Measurements from ENCODE around the gene SPAG16.

SPAG16 gene

GRCh38 chr2:214380681-214381080, 1096.4 kb downstream of the SPAG16 start:
- Histone ChIP-seq H2AFZ (ENCODE audit: low read depth, low read length) (no peak overlapping the region; the same call in 1 of the 2 replicates), H3K9ac (ENCODE audit: low read length) (no peak overlapping the region), H3K79me2 (ENCODE audit: low read length) (no peaks in the 10 kb centered on the region), H3K4me2 (ENCODE audit: low read length) (no peak overlapping the region), H3K4me3 (ENCODE audit: low read length) (no peak overlapping the region), H3K36me3 (replicated peaks; ENCODE audit: low read depth, low read length) (no peaks in the 10 kb centered on the region), H3K27ac (ENCODE audit: low read length) (no peak overlapping the region), H3K27me3 (ENCODE audit: low read depth, low read length) (no peaks in the 10 kb centered on the region), H3K4me1 (ENCODE audit: low read length) (no peaks in the 10 kb centered on the region), H4K20me1 (ENCODE audit: insufficient read depth, low read length) (no peaks in the 10 kb centered on the region), H3K9me3 (ENCODE audit: insufficient read depth, low read length) (no peaks in the 10 kb centered on the region)
- TF ChIP-seq EZH2phosphoT487 (IDR thresholded peaks at IDR 0.05; ENCODE audit: low read depth): no peak
- TF ChIP-seq CTCF (IDR thresholded peaks at IDR 0.05; ENCODE audit: low read depth, low read length): no peak

- no peaks in the 10 kb centered on the region for H3K27me3 ChIP-seq (ENCODE audit: low read depth, low read length)
- H3K79me2 ChIP-seq (ENCODE audit: low read length): no peaks in the 10 kb centered on the region
- H3K4me1 ChIP-seq (ENCODE audit: low read length): no peaks in the 10 kb centered on the region
- H2AFZ ChIP-seq (ENCODE audit: low read depth, low read length): no peak overlapping the region
- no peak overlapping the region for H3K4me2 ChIP-seq (ENCODE audit: low read length)
- no peak overlapping the region for H3K9ac ChIP-seq (ENCODE audit: low read length)
- TF ChIP-seq EZH2phosphoT487 (IDR thresholded peaks at IDR 0.05; ENCODE audit: low read depth) (no peak), CTCF (IDR thresholded peaks at IDR 0.05; ENCODE audit: low read depth, low read length) (no peak)
- no peak overlapping the region for H3K27ac ChIP-seq (ENCODE audit: low read length)
- H4K20me1 ChIP-seq (ENCODE audit: insufficient read depth, low read length): no peaks in the 10 kb centered on the region
- H3K9me3 ChIP-seq (ENCODE audit: insufficient read depth, low read length): no peaks in the 10 kb centered on the region
- no peaks in the 10 kb centered on the region for H3K36me3 ChIP-seq (replicated peaks; ENCODE audit: low read depth, low read length)
- no peak overlapping the region for H3K4me3 ChIP-seq (ENCODE audit: low read length)
Measured at GRCh38 chr2:214382229-214382628, 1098.0 kb downstream of the SPAG16 start.

GRCh38 chr2:214386720-214387119, 1102.5 kb downstream of the SPAG16 start:
- H4K20me1 ChIP-seq (ENCODE audit: insufficient read depth, low read length): no peaks in the 10 kb centered on the region
- no peaks in the 10 kb centered on the region for H3K4me1 ChIP-seq (ENCODE audit: low read length)
- no peaks in the 10 kb centered on the region for H3K79me2 ChIP-seq (ENCODE audit: low read length)
- no peak overlapping the region for H3K27ac ChIP-seq (ENCODE audit: low read length)
- TF ChIP-seq EZH2phosphoT487 (IDR thresholded peaks at IDR 0.05; ENCODE audit: low read depth) (no peak), CTCF (IDR thresholded peaks at IDR 0.05; ENCODE audit: low read depth, low read length) (no peak)
- no peaks in the 10 kb centered on the region for H3K27me3 ChIP-seq (ENCODE audit: low read depth, low read length)
- H2AFZ ChIP-seq (ENCODE audit: low read depth, low read length): no peak overlapping the region
- H3K4me2 ChIP-seq (ENCODE audit: low read length): no peak overlapping the region
- H3K4me3 ChIP-seq (ENCODE audit: low read length): no peak overlapping the region
- no peaks in the 10 kb centered on the region for H3K9me3 ChIP-seq (ENCODE audit: insufficient read depth, low read length)
- no peaks in the 10 kb centered on the region for H3K36me3 ChIP-seq (replicated peaks; ENCODE audit: low read depth, low read length)
- H3K9ac ChIP-seq (ENCODE audit: low read length): no peak overlapping the region

GRCh38 chr2:214389334-214389733, 1105.1 kb downstream of the SPAG16 start:
- no peaks in the 10 kb centered on the region for H3K27me3 ChIP-seq (ENCODE audit: low read depth, low read length)
- no peaks in the 10 kb centered on the region for H3K4me1 ChIP-seq (ENCODE audit: low read length)
- no peak overlapping the region for H3K27ac ChIP-seq (ENCODE audit: low read length)
- H3K4me2 ChIP-seq (ENCODE audit: low read length): no peak overlapping the region
- H3K9me3 ChIP-seq (ENCODE audit: insufficient read depth, low read length): no peaks in the 10 kb centered on the region
- H3K9ac ChIP-seq (ENCODE audit: low read length): no peak overlapping the region
- no peak overlapping the region for H2AFZ ChIP-seq (ENCODE audit: low read depth, low read length)
- H3K4me3 ChIP-seq (ENCODE audit: low read length): no peak overlapping the region
- no peaks in the 10 kb centered on the region for H3K79me2 ChIP-seq (ENCODE audit: low read length)
- H3K36me3 ChIP-seq (replicated peaks; ENCODE audit: low read depth, low read length): no peaks in the 10 kb centered on the region
- no peaks in the 10 kb centered on the region for H4K20me1 ChIP-seq (ENCODE audit: insufficient read depth, low read length)
- no peak for TF ChIP-seq CTCF (IDR thresholded peaks at IDR 0.05; ENCODE audit: low read depth, low read length)
- no peak for TF ChIP-seq EZH2phosphoT487 (IDR thresholded peaks at IDR 0.05; ENCODE audit: low read depth)
